ENCODE results near the gene GRB7. TPM values are rescaled to one million over a fixed set of nuclear protein-coding genes. Genes with fewer than 3 reads are reported as not detected.

The GRB7 gene
- total and polyA plus RNA-seq, 9 of the 15 experiments (the other 6 are each of a cell fraction or from before 2014, with no cell fraction given): 0.04 to 6.2 (median 2.2) TPM

- ChIA-PET POLR2A (interaction anchor here (0.5 to 1.3 kb wide), 3 partner anchors 13 to 125 kb away, joined by 3 to 5 read pairs (median 4); no protein-coding TSS in a partner anchor), CTCF (ENCODE audit: low intra/inter-chr PET ratio) (interaction anchor here (0.6 kb wide), 1 partner anchor 88 kb away, joined by 3 read pairs; no protein-coding TSS in a partner anchor)
- 2% methylated on average over 2 of the region's 2 CpGs for WGBS (ENCODE audit: insufficient coverage, low coverage, missing lambda C conversion rate)
- H3K36me3 ChIP-seq (ENCODE audit: control insufficient read depth, insufficient read depth, low read length): no peaks in the 10 kb centered on the region
- no TSS peak for BruUV-seq (replicated peaks)
- H3K9me3 ChIP-seq (replicated peaks; ENCODE audit: control insufficient read depth, insufficient read depth, low read depth, low read length): no peaks in the 10 kb centered on the region
- in situ Hi-C loops (cut with MboI): no loop called here
- no peak overlapping the region for H3K27ac ChIP-seq (ENCODE audit: extremely low read depth, low read depth, low read length)
- H3K27me3 ChIP-seq (ENCODE audit: control insufficient read depth in 2 of 2, insufficient read depth in 2 of 2, low read length in 2 of 2): peaks cover 15 to 21% of the 10 kb centered on the region in 2 experiments; a peak in 4 of 5 replicates
- no peak for DNase-seq (ENCODE audit: extremely low read depth in 1 of 4, low spot score in 3 of 4)
- TF ChIP-seq RAD51 (IDR thresholded peaks at IDR 0.05; ENCODE audit: borderline replicate concordance, low read depth) (no peak), RAD21 (CRISPR knock-in tag; conservative IDR thresholded peaks at IDR 0.05 in 1 of 2, IDR thresholded peaks at IDR 0.05 in 1 of 2) (no peak), PHTF2 (CRISPR knock-in tag; IDR thresholded peaks at IDR 0.05) (no peak), TSHZ1 (CRISPR knock-in tag; IDR thresholded peaks at IDR 0.05) (no peak), ZNF668 (CRISPR knock-in tag; IDR thresholded peaks at IDR 0.05) (no peak), MED1 (CRISPR knock-in tag; IDR thresholded peaks at IDR 0.05; ENCODE audit: borderline replicate concordance) (no peak), ZNF197 (CRISPR knock-in tag; IDR thresholded peaks at IDR 0.05; ENCODE audit: low read depth) (no peak), ZNF77 (CRISPR knock-in tag; IDR thresholded peaks at IDR 0.05) (no peak), MAX (CRISPR knock-in tag; IDR thresholded peaks at IDR 0.05) (no peak), DIDO1 (tag; IDR thresholded peaks at IDR 0.05; ENCODE audit: low read depth) (no peak), RBM14 (IDR thresholded peaks at IDR 0.05; ENCODE audit: borderline replicate concordance, insufficient read depth, low read depth, low read length) (no peak), LCOR (CRISPR knock-in tag; IDR thresholded peaks at IDR 0.05) (no peak), SIRT6 (IDR thresholded peaks at IDR 0.05; ENCODE audit: low read depth, low read length) (no peak), TRIM28 (IDR thresholded peaks at IDR 0.05) (no peak), NR4A1 (CRISPR knock-in tag; IDR thresholded peaks at IDR 0.05) (no peak), NR4A1 (tag; IDR thresholded peaks at IDR 0.05) (no peak), CCNT2 (IDR thresholded peaks at IDR 0.05; ENCODE audit: borderline replicate concordance, extremely low read depth, insufficient read length, low read depth, low read length) (no peak), ZFP36 (IDR thresholded peaks at IDR 0.05; ENCODE audit: low read depth, low read length, partially characterized antibody) (no peak), PRMT5 (CRISPR knock-in tag; IDR thresholded peaks at IDR 0.05) (no peak), ZNF316 (IDR thresholded peaks at IDR 0.05) (no peak), ZNF445 (CRISPR knock-in tag; IDR thresholded peaks at IDR 0.05; ENCODE audit: low read depth) (no peak)
- no peak overlapping the region for H2AFZ ChIP-seq (ENCODE audit: low read depth, low read length)
- no peaks in the 10 kb centered on the region for H3K4me1 ChIP-seq (replicated peaks in 1 of 2; ENCODE audit: control insufficient read depth in 2 of 2, insufficient read depth in 2 of 2, low read length in 2 of 2)
- H3K9ac ChIP-seq (ENCODE audit: insufficient read depth in 1 of 2, low read depth in 2 of 2, low read length in 2 of 2): no peak overlapping the region
- H3K9me1 ChIP-seq (ENCODE audit: control insufficient read depth, insufficient read depth, low read length): no peaks in the 10 kb centered on the region
- no peak overlapping the region for H3K4me2 ChIP-seq (ENCODE audit: insufficient read depth, low read length)
- no peaks in the 10 kb centered on the region for H4K20me1 ChIP-seq (replicated peaks; ENCODE audit: control insufficient read depth, insufficient read depth, low read length)
- H3K4me3 ChIP-seq: no peak overlapping the region
- intact Hi-C loops (cut with micrococcal nuclease): no loop called here
- FAIRE-seq: no peak
- no peak for ATAC-seq
- H3K79me2 ChIP-seq (ENCODE audit: control insufficient read depth, insufficient read depth, low read length): no peaks in the 10 kb centered on the region
These were observed 44.1 kb downstream of the GRB7 start for GRCh38 chr17:39781861-39782213.

Data from K562 (cell line).